ENCODE measurements around the gene DHRSX. TPM values are rescaled to one million over a fixed set of nuclear protein-coding genes. Genes with fewer than 3 reads are reported as not detected.
A peak's percentile ranks its signal among the peaks of the same experiment; 100 is the strongest.
"Not testable (repeated sequence)": the region's sequence is repeated elsewhere in the genome, so short reads cannot be mapped to it uniquely, and the experiment has no call there.

Gene DHRSX
- polyA plus RNA-seq (ENCODE audit: insufficient read length in 12 of 12) = 10 to 100 TPM in 11 of 12 donors, not detected in 1; 10.4 to 31.5 (median 12.3) TPM
- long read RNA-seq, donor 1, partial matches to known transcripts = 19 of 23 reads
- long read RNA-seq, donor 1, other reads (novel, unspliced or antisense) = 0 of 23 reads
- long read RNA-seq, donor 2, transcript DHRSX-201 (7 exons, 2,571 nt) = major isoform, 5 of 5 reads
- long read RNA-seq, donor 2, partial matches to known transcripts = 0 of 5 reads
- long read RNA-seq, donor 2, other reads (novel, unspliced or antisense) = 0 of 5 reads
- long read RNA-seq, donor 3, partial matches to known transcripts = 0 of 1 reads
- long read RNA-seq, donor 3, other reads (novel, unspliced or antisense) = 0 of 1 reads
- long read RNA-seq, donor 4 = 0 reads
- long read RNA-seq, donor 5, partial matches to known transcripts = 11 of 16 reads
- long read RNA-seq, donor 5, other reads (novel, unspliced or antisense) = 0 of 16 reads
- long read RNA-seq, donor 6, partial matches to known transcripts = 5 of 9 reads
- long read RNA-seq, donor 6, other reads (novel, unspliced or antisense) = 0 of 9 reads
- long read RNA-seq, donor 7, partial matches to known transcripts = 0 of 2 reads
- long read RNA-seq, donor 7, other reads (novel, unspliced or antisense) = 0 of 2 reads
- long read RNA-seq, donor 8, partial matches to known transcripts = 10 of 13 reads
- long read RNA-seq, donor 8, other reads (novel, unspliced or antisense) = 0 of 13 reads
- long read RNA-seq, donor 9, partial matches to known transcripts = 7 of 11 reads
- long read RNA-seq, donor 9, other reads (novel, unspliced or antisense) = 0 of 11 reads
- long read RNA-seq, donor 10, partial matches to known transcripts = 5 of 8 reads
- long read RNA-seq, donor 10, other reads (novel, unspliced or antisense) = 0 of 8 reads
- long read RNA-seq, donor 11, partial matches to known transcripts = 5 of 7 reads
- long read RNA-seq, donor 11, other reads (novel, unspliced or antisense) = 0 of 7 reads

DNA sequence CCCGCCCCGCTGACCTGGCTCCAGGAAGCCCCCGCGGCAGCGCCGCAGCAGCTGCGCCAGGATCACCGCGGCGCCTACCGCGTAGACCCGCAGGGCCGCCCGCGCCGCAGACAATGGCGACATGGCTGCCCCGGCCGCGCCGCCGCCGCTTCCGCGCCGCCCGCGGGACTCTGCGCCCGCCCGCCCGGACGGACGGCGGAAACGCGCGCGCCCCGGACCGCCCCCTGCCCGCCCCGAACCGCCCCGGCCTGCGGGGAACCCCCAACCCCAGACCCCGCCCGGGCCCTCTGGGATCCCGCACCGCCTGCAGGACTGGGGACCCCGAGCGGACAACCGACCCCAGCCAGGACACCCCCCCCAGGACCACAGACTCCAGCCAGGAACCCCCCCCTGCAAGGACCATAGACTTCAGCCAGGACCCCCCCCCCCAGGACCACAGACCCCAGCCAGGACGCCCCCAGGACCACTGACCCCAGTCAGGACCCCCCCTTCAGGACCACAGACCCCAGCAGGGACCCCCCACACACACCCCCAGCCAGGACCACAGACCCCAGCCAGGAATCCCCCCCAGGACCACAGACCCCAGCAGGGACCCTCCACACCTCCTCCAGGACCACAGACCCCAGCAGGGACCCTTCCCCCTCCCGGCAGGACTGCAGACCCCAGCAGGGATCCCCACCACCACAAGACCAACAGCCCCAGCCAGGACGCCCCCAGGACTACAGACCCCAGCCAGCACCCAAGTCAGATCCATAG is at the start of gene DHRSX, which contains the start of gene ZBED1:
Gene DHRSX (minus strand): TSS at position 174 of the 756 bp plus-strand sequence. CDS start 51 bp downstream, at position 123.
Gene ZBED1 (minus strand): TSS at position 174 of the 756 bp plus-strand sequence. CDS start 10,257 bp downstream, outside the sequence.
- DNase-seq = no peak

GRCh38 chrX:2549876-2550275 is 49.1 kb upstream of the DHRSX start:
- no peak for DNase-seq

DNA sequence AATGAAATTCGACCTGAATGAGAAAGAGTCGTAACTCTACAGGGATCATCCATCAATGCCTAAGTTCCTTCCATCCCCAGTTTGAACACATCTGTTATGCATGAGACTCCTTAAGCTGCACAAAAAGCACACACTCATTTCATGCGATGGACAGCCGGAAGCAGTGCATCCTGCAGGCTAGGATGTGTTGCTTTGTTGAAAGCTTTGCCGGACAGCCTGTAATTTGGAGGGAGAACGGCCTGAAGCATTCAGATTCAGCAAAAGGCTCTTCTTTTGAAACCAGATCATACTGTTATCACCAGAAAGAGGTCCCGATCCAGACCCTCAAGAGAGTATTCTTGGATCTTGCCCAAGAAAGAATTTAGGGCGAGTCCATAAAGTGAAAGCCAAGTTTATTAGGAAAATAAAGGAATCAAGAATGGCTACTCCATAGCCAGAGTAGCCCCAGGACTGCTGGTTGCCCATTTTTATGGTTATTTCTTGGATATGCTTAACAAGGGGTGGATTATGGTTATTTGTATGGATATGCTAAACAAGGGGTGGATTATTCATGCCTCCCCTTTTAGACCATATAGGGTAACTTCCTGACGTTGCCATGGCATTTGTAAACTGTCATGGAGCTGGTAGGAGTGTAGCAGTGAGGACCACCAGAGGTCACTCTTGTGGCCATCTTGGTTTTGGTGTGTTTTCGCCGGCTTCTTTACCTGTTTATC is 48.1 kb upstream of the DHRSX start:
- DNase-seq = peak; percentile 14

DNA sequence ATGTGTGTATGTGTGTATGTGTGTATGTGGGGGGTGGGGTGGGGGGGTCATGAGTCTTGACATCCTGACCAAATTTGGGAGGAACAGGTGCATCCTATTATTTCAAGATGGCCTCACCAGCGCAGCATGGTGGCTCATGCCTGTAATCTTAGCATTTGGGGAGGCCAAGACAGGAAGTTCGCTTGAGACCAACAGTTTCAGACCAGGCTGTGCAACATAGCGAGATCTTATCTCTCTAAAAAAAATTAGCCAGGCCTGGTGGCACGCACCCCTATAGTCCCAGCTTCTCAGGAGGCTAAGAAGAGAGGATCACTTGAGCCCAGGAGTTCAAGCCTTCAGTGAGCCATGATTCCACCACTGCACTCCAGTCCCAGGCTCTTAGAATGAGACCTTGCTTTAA is 47.0 kb upstream of the DHRSX start:
- no peak for DNase-seq

- no peak for DNase-seq
Measured at GRCh38 chrX:2546496-2546895, 45.7 kb upstream of the DHRSX start.

DNA sequence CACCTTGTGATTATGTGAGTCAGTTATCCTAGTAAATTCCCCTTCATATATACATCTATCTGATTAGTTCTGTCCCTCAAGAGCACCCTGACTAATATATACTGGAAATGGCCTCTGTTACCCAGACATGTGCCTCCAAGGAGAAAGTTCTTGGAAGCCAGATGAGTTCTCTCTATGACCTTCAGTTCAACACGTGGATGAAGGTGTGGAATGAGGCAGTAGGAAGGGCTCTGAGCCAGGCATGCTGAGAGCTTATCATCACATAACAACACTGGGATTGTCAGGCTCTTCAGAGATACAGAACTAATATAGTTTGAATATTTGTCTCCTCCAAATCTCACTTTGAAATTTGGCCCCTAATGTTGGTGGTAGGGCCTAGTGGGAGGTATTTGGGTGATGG is 44.4 kb upstream of the DHRSX start:
- DNase-seq = no peak

- peak; percentile 25 for DNase-seq
Measured at GRCh38 chrX:2542826-2543521, 42.2 kb upstream of the DHRSX start.

- no peak for DNase-seq
Measured at GRCh38 chrX:2541603-2542002, 40.8 kb upstream of the DHRSX start.

DNA sequence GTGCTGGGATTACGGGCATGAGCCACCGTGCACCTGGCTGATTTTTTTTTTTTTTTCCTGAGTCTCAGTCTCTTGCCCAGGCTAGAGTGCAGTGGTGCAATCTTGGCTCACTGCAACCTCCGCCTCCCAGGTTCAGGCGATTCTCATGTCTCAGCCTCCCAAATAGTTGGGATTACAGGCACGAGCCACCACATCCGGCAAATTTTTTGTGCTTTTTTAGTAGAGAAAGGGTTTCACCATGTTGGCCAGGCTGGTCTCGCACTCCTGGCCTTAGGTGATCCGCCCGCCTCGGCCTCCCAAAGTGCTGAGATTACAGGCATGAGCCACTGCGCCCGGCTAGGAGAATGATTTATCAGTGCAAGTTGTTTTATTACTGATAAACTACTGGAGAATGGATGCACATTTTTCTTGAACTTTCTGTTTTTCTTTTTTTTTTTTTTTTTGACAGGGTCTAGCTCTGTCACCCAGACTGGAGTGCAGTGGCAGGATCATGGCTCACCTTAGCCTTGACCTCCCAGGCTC is 39.7 kb upstream of the DHRSX start:
- no peak for DNase-seq

DNA sequence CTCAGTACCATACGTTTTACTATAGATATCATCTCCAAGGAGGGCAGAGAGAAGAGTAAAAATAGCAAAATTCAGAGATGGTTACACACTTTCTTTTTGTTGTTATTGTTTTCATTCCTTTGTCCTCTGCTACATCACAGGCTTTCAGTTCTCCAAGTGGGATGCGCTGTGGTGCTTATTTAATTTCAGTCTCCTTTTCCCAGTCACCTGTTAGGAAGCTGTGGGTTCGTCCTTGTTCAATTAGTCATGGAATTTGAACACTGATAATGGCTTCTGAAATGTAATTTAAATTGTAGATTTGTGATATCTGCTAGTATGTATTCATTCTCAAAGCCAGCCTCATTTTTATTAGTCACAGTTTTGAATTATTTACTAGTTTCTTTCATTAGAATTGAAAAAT is 38.8 kb upstream of the DHRSX start:
- DNase-seq = no peak

GRCh38 chrX:2538031-2538757 is 37.4 kb upstream of the DHRSX start:
- DNase-seq = peak; percentile 63

GRCh38 chrX:2536974-2537373 is 36.2 kb upstream of the DHRSX start:
- DNase-seq = peak; percentile 57

GRCh38 chrX:2536141-2536540 is 35.4 kb upstream of the DHRSX start:
- DNase-seq = no peak

DNA sequence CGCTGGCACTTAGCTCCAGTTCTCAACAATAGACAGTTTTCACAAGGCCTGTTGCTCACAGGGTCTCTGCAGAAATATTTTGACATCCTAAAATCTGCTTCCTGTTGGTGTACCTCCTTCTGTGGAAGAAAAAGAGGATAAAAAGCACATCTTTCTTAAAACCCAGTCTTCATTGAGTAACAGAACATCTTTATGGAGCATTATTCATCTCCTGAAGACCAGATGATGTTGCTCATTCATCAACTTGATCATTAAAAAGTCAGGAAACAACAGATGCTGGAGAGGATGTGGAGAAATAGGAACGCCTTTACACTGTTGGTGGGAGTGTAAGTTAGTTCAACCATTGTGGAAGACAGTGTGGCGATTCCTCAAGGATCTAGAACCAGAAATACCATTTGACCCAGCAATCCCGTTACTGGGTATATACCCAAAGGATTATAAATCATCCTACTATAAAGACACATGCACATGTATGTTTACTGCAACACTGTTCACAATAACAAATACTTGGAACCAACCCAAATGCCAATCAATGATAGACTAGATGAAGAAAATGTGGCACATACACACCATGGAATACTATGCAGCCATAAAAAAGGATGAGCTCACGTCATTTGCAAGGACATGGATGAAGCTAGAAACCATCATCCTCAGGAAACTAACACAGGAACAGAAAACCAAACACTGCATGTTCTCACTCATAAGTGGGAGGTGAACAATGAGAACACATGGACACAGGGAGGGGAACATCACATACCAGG is 33.7 kb upstream of the DHRSX start:
- DNase-seq = not testable (repeated sequence)

GRCh38 chrX:2533424-2533823 is 32.6 kb upstream of the DHRSX start:
- DNase-seq = no peak

DNA sequence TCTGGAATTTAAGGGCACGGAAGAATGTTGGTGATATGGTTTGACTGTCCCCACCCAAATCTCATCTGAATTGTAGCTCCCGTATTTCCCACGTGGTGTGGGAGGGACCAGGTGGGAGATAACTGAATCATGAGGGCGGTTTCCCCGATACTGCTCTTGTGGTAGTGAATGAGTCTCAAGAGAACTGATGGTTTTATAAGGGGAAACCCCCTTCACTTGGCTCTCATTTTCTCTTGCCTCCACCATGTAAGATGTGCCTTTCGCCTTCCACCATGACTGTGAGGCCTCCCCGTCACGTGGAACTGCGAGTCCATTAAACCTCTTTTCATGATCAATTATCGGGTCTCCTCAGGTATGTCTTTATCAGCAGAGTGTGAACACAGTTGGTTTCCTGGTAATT is 25.6 kb upstream of the DHRSX start:
- DNase-seq = no peak

DNA sequence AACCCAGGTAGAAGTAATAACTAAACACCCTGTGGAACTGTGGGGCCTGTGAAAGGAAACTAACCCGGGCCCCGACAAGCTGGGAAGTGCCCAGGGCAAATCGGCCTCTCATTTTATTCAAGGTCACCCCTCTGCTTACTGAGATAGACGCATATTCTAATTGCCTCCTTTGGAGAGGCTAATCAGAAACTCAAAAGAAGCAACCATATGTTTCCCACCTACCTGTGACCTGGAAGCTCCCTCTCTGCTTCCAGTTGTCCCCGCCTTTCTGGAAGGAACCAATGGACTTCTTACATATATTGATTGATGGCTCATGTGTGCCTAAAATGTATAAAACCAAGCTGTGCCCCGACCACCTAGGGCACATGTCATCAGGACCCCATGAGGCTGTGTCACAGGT is 23.1 kb upstream of the DHRSX start:
- DNase-seq = no peak

DNA sequence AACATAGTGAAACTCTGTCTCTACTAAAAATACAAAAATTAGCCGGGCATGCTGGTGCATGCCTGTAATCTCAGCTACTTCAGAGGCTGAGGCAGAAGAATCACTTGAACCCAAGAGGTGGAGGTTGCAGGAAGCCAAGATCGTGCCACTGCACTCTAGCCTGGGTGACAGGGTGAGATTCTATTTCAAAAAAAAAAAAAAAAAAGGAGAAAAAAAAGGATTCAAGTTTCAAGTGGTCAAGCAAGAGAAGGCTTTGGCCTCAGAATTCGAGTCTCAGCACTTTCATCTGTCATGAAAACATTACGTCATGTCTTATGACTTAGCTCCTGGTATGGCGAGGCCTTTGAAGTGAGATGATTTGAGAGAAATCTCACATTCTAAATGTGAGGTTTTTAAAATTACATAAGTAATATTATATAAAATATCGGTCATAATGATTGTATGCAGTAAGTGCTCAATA is 21.2 kb upstream of the DHRSX start:
- DNase-seq = no peak
